CD4-positive, alpha-beta T cell (primary cell): ENCODE measurements around the gene CDH4. TPM values are rescaled to one million over a fixed set of nuclear protein-coding genes. Genes with fewer than 3 reads are reported as not detected.

Source experiments
- ATAC-seq: fragments of 200-7000 bp; cut with Tn5 transposase; one replicate; pipeline ENCODE4 v1.10.0; 2022; ENCODE audit warnings: mild to moderate bottlenecking; ENCODE audit not compliant: poor library complexity
- CTCF ChIA-PET: fragments of 350-600 bp; sonication (Branson Sonifier 250); formaldehyde crosslinking; loops from one replicate; lab custom pipeline; 2021; ENCODE audit warnings: antibody characterized with exemption, inconsistent platforms; lab: Charles Lee
- POLR2A ChIA-PET: fragments of 350-600 bp; sonication (Branson Sonifier 250); formaldehyde crosslinking; loops from one replicate; lab custom pipeline; 2021; ENCODE audit warnings: antibody characterized with exemption, inconsistent platforms; lab: Charles Lee
- DNase-seq, 14 experiments: peaks; one replicate each; pipeline ENCODE4 v3.0.0-alpha.2; 2013 to 2020; ENCODE audit warnings: mixed read lengths in 2 of 14
- H3K27ac ChIP-seq, 2 donors: one replicate each; pipeline versions ENCODE4 v1.5.1 to v1.7.0; 2013; ENCODE audit warnings: low read length in 2 of 2, low read depth in 1 of 2, mild to moderate bottlenecking in 1 of 2
- H3K27me3 ChIP-seq, 2 experiments: 1 replicate in 1 of 2; 2 replicates in 1 of 2; pipeline versions ENCODE4 v1.6.1 to v1.7.0; 2013; ENCODE audit warnings: low read length in 2 of 2, control low read depth in 1 of 2, mild to moderate bottlenecking in 1 of 2, moderate library complexity in 1 of 2; ENCODE audit not compliant: insufficient read depth in 2 of 2, control insufficient read depth in 1 of 2
- H3K36me3 ChIP-seq: one replicate; pipeline ENCODE4 v1.6.1; 2013; ENCODE audit warnings: low read length, control low read depth; ENCODE audit not compliant: insufficient read depth
- H3K4me1 ChIP-seq: one replicate; pipeline ENCODE4 v1.6.1; 2013; ENCODE audit warnings: low read length, control low read depth; ENCODE audit not compliant: insufficient read depth
- H3K4me3 ChIP-seq: one replicate; pipeline ENCODE4 v1.5.1; 2013; ENCODE audit warnings: mild to moderate bottlenecking, low read length, moderate library complexity
- H3K9me3 ChIP-seq, 2 experiments: 1 replicate in 1 of 2; 2 replicates in 1 of 2; pipeline versions ENCODE4 v1.6.1 to v1.7.0; 2013; ENCODE audit warnings: low read length in 2 of 2, mild to moderate bottlenecking in 2 of 2, control low read depth in 1 of 2, moderate library complexity in 1 of 2; ENCODE audit not compliant: control insufficient read depth in 1 of 2, insufficient read depth in 1 of 2
- H3K27ac Mint-ChIP-seq: one replicate; pipeline ENCODE4 v1.8.0; 2020; ENCODE audit warnings: mixed read lengths
- H3K27me3 Mint-ChIP-seq: one replicate; pipeline ENCODE4 v1.8.0; 2021; ENCODE audit warnings: mixed read lengths
- H3K36me3 Mint-ChIP-seq: one replicate; pipeline ENCODE4 v1.8.0; 2021; ENCODE audit warnings: low read depth, mixed read lengths
- H3K4me1 Mint-ChIP-seq: one replicate; pipeline ENCODE4 v1.8.0; 2021; ENCODE audit warnings: low read depth, mixed read lengths
- H3K4me3 Mint-ChIP-seq: one replicate; pipeline ENCODE4 v1.8.0; 2020; ENCODE audit warnings: mild to moderate bottlenecking, mixed read lengths
- H3K9me3 Mint-ChIP-seq: one replicate; pipeline ENCODE4 v1.8.0; 2020; ENCODE audit warnings: mixed read lengths
- CTCF ChIP-seq: fragments of 200-600 bp; IDR thresholded peaks from one replicate; pipeline ENCODE4 v1.8.0; 2022; ENCODE audit warnings: antibody characterized with exemption, mild to moderate bottlenecking
- intact Hi-C, 2 experiments: fragments of 100-400 bp; cut with DNase I in 1 of 2; cut with micrococcal nuclease in 1 of 2; formaldehyde crosslinking; loops; one replicate each; pipeline versions ENCODE4 v1.15.1 to v1.9.0; 2023 to 2025; cut with DNase I, micrococcal nuclease
- total RNA-seq, 174 experiments: library from RNA in 2 of 174; stranded (reverse) in 2 of 174; gene quantifications; one replicate each; pipeline ENCODE4 v1.2.3 and lab custom pipeline; 2021 to 2026

The CDH4 gene
- total RNA-seq, 2 experiments from 2014 or later: 0.11 TPM

GRCh38 chr20:61594198-61594597 lies 342.1 kb downstream of the CDH4 start:
- intact Hi-C loops: no loop called here
- no peaks in the 10 kb centered on the region for H3K27me3 ChIP-seq
- Mint-ChIP-seq H3K4me1 (no peaks in the 10 kb centered on the region), H3K27me3 (no peaks in the 10 kb centered on the region), H3K27ac (no peak overlapping the region), H3K9me3 (peaks cover 13% of the 10 kb centered on the region), H3K4me3 (no peak overlapping the region), H3K36me3 (no peaks in the 10 kb centered on the region)
- POLR2A ChIA-PET: no interaction called here
- no peaks in the 10 kb centered on the region for H3K4me1 ChIP-seq
- H3K36me3 ChIP-seq: no peaks in the 10 kb centered on the region
- ATAC-seq: no peak
- no peak for DNase-seq
- H3K9me3 ChIP-seq: peaks cover 5 to 74% of the 10 kb centered on the region in 2 experiments
- H3K27ac ChIP-seq: no peak overlapping the region
- H3K4me3 ChIP-seq: no peak overlapping the region
- TF ChIP-seq CTCF: no peak
- CTCF ChIA-PET: no interaction called here

- no peak for TF ChIP-seq CTCF
- no peak overlapping the region for H3K27ac Mint-ChIP-seq
- H3K4me3 Mint-ChIP-seq: no peak overlapping the region
- no peak for DNase-seq
- Histone ChIP-seq H3K27ac (no peak overlapping the region), H3K27me3 (no peaks in the 10 kb centered on the region), H3K4me1 (no peaks in the 10 kb centered on the region), H3K9me3 (peaks cover 5 to 79% of the 10 kb centered on the region in 2 experiments), H3K36me3 (no peaks in the 10 kb centered on the region), H3K4me3 (no peak overlapping the region)
- peaks cover 13% of the 10 kb centered on the region for H3K9me3 Mint-ChIP-seq
- H3K27me3 Mint-ChIP-seq: no peaks in the 10 kb centered on the region
- H3K36me3 Mint-ChIP-seq: no peaks in the 10 kb centered on the region
- ChIA-PET CTCF (no interaction called here), POLR2A (no interaction called here)
- H3K4me1 Mint-ChIP-seq: no peaks in the 10 kb centered on the region
- intact Hi-C loops: no loop called here
- ATAC-seq: no peak
Observed at GRCh38 chr20:61595216-61595615, 343.2 kb downstream of the CDH4 start.

GRCh38 chr20:61596687-61597330 lies 344.7 kb downstream of the CDH4 start:
- POLR2A ChIA-PET: no interaction called here

More at GRCh38 chr20:61596687-61597330, 344.7 kb downstream of the CDH4 start:
- CTCF ChIA-PET: no interaction called here
- Histone ChIP-seq H3K27me3 (no peaks in the 10 kb centered on the region), H3K9me3 (peaks cover 5 to 86% of the 10 kb centered on the region in 2 experiments), H3K27ac (no peak overlapping the region), H3K4me1 (no peaks in the 10 kb centered on the region), H3K4me3 (no peak overlapping the region), H3K36me3 (no peaks in the 10 kb centered on the region)
- TF ChIP-seq CTCF: no peak
- Mint-ChIP-seq H3K4me1 (no peaks in the 10 kb centered on the region), H3K27ac (no peak overlapping the region), H3K9me3 (peaks cover 10% of the 10 kb centered on the region), H3K36me3 (no peaks in the 10 kb centered on the region), H3K27me3 (no peaks in the 10 kb centered on the region), H3K4me3 (no peak overlapping the region)
- ATAC-seq (no peak), DNase-seq (no peak)
- intact Hi-C loops: no loop called here
